Panc1 (cell line): ENCODE data around the gene NGEF. TPM values are rescaled to one million over a fixed set of nuclear protein-coding genes. Genes with fewer than 3 reads are reported as not detected.

ENCODE experiments used
- ATAC-seq: fragments of 200-7000 bp; cut with Tn5 transposase; 2 replicates; pipeline ENCODE4 v1.9.1; 2020; ENCODE audit warnings: mild to moderate bottlenecking, moderate library complexity
- BruUV-seq: library from RNA; stranded (reverse); fragments of 400-500 nt; replicated peaks from 2 replicates; lab custom pipeline; 2021; lab: Mats Ljungman, UMichigan
- CTCF ChIA-PET: fragments of 300-600 bp; sonication (Branson Sonifier 250); formaldehyde crosslinking; loops from one replicate; lab custom pipeline; 2022; ENCODE audit warnings: antibody characterized with exemption; lab: Charles Lee
- POLR2A ChIA-PET: fragments of 300-600 bp; sonication (Branson Sonifier 250); formaldehyde crosslinking; loops from one replicate; lab custom pipeline; 2022; ENCODE audit warnings: antibody characterized with exemption; lab: Charles Lee
- DNase-seq: peaks from one replicate; pipeline ENCODE4 v3.0.0-alpha.2; 2010; ENCODE audit warnings: low read depth, low spot score
- H3K27ac ChIP-seq: 2 replicates; pipeline ENCODE4 v1.5.1; 2011; ENCODE audit warnings: mild to moderate bottlenecking, low read length, inconsistent platforms
- H3K27me3 ChIP-seq: fragments of 200-500 bp; sonication (Bioruptor generic); 2 replicates; pipeline ENCODE4 v1.6.0; 2014; ENCODE audit warnings: low read length, inconsistent platforms; ENCODE audit not compliant: control insufficient read depth, insufficient read depth
- H3K36me3 ChIP-seq: fragments of 200-500 bp; sonication (Bioruptor generic); 2 replicates; pipeline ENCODE4 v1.5.1; 2014; ENCODE audit warnings: inconsistent platforms, mild to moderate bottlenecking, low read length, moderate library complexity; ENCODE audit not compliant: control insufficient read depth, insufficient read depth
- H3K4me1 ChIP-seq: 2 replicates; pipeline ENCODE4 v1.5.1; 2011; ENCODE audit warnings: inconsistent platforms, mild to moderate bottlenecking, low read length, moderate library complexity; ENCODE audit not compliant: control insufficient read depth, insufficient read depth
- H3K4me3 ChIP-seq, 2 experiments: 2 replicates each; pipeline ENCODE4 v1.5.1; 2011 to 2012; ENCODE audit warnings: low read depth in 2 of 2, low read length in 2 of 2, mild to moderate bottlenecking in 2 of 2, inconsistent platforms in 1 of 2, moderate library complexity in 1 of 2
- H3K9me3 ChIP-seq: fragments of 200-500 bp; sonication (Bioruptor generic); 2 replicates; pipeline ENCODE4 v1.5.1; 2014; ENCODE audit warnings: low read depth, mild to moderate bottlenecking, inconsistent platforms, low read length, moderate library complexity; ENCODE audit not compliant: control insufficient read depth, insufficient read depth
- POLR2AphosphoS5 ChIP-seq: IDR thresholded peaks from 2 replicates; pipeline ENCODE4 v1.6.1; 2012; ENCODE audit warnings: mild to moderate bottlenecking, low read depth, low read length, moderate library complexity
- SIN3A ChIP-seq: IDR thresholded peaks from 2 replicates; pipeline ENCODE4 v1.6.1; 2012; ENCODE audit warnings: low read depth, mild to moderate bottlenecking, low read length, moderate library complexity, borderline replicate concordance; ENCODE audit not compliant: insufficient read depth
- TCF7L2 ChIP-seq: IDR thresholded peaks from 2 replicates; pipeline ENCODE4 v1.6.1; 2011; ENCODE audit warnings: mild to moderate bottlenecking, low read depth, low read length, inconsistent platforms
- in situ Hi-C: cut with HindIII; loops from 2 replicates; pipeline ENCODE4 v1.10.0; 2016; ENCODE audit warnings: low sequenced_read_pairs, low pct_unique_long_range_greater_than_20kb
- intact Hi-C: fragments of 100-400 bp; cut with micrococcal nuclease; formaldehyde crosslinking; loops from one replicate; pipeline ENCODE4 v1.10.0; 2022; ENCODE audit not compliant: unreplicated experiment
- total RNA-seq: library from RNA; stranded (reverse); gene quantifications from one replicate; pipeline ENCODE4 v1.2.1, GENCODE V29; 2021; ENCODE audit not compliant: unreplicated experiment
- TF ChIP-seq, protein P1 (sequence below), 2 experiments: IDR thresholded peaks; 2 replicates each; pipeline ENCODE4 v1.6.1; 2011 to 2012; ENCODE audit warnings: low read depth in 2 of 2, control low read depth in 1 of 2, low read length in 1 of 2, mild to moderate bottlenecking in 1 of 2, moderate library complexity in 1 of 2; ENCODE audit not compliant: insufficient read depth in 1 of 2
- TF ChIP-seq, protein P2 (sequence below): fragments of 450-650 bp; IDR thresholded peaks from 2 replicates; pipeline ENCODE4 v1.5.1; 2017; ENCODE audit warnings: mild to moderate bottlenecking

NGEF gene
- total RNA-seq, 1 experiment from 2014 or later: 17.8 TPM

DNA sequence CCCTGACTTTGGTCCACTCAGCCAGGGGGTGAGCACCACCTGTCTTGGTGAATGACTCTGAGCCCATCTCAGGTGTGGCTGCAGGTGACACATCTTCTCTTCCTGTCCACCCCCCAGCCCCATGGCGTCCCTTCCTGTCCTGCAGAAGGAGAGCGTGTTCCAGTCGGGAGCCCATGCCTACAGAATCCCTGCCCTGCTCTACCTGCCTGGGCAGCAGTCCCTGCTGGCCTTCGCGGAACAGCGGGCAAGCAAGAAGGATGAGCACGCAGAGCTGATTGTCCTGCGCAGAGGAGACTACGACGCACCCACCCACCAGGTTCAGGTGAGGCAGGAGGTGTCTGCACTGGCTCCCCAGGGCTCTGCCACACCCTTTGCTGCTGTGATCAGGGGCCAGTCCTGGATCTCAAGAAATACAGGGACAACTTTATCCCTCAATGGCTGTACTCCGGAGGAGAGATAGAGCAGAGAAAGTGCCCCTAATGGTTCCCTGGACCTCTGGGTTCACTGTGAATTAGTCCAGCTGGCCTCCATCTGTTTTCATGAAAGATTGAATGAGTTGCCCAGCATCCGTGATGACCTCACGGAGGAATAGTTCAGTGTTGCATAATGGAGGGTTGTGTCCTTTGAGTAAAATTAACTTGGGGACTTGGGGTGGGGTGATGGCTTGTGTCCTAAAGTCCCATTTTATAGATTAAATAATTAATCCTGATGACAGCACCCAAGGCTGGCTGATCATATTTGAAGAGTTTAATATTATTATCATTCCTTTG, 19.7 kb upstream of the NGEF start, which contains the start of gene NEU2:
NEU2 (plus strand) TSS at position 122 of the 770 bp plus-strand sequence; CDS start at position 122, 0 bp downstream.
- H3K4me3 ChIP-seq: no peak within 1 kb of the TSS
- DNase-seq (no peak), ATAC-seq (no peak)
- BruUV-seq: no TSS peak
- CTCF ChIA-PET: no interaction called here
- H3K27ac ChIP-seq: no peak within 1 kb of the TSS; the same call in 1 of the 2 replicates
- TF ChIP-seq TCF7L2 (no peak), POLR2AphosphoS5 (no peak), SIN3A (no peak)
- TF ChIP-seq, protein P1, sequence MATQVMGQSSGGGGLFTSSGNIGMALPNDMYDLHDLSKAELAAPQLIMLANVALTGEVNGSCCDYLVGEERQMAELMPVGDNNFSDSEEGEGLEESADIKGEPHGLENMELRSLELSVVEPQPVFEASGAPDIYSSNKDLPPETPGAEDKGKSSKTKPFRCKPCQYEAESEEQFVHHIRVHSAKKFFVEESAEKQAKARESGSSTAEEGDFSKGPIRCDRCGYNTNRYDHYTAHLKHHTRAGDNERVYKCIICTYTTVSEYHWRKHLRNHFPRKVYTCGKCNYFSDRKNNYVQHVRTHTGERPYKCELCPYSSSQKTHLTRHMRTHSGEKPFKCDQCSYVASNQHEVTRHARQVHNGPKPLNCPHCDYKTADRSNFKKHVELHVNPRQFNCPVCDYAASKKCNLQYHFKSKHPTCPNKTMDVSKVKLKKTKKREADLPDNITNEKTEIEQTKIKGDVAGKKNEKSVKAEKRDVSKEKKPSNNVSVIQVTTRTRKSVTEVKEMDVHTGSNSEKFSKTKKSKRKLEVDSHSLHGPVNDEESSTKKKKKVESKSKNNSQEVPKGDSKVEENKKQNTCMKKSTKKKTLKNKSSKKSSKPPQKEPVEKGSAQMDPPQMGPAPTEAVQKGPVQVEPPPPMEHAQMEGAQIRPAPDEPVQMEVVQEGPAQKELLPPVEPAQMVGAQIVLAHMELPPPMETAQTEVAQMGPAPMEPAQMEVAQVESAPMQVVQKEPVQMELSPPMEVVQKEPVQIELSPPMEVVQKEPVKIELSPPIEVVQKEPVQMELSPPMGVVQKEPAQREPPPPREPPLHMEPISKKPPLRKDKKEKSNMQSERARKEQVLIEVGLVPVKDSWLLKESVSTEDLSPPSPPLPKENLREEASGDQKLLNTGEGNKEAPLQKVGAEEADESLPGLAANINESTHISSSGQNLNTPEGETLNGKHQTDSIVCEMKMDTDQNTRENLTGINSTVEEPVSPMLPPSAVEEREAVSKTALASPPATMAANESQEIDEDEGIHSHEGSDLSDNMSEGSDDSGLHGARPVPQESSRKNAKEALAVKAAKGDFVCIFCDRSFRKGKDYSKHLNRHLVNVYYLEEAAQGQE (IDR thresholded peaks at IDR 0.05; ENCODE audit: insufficient read depth in 1 of 2, low read depth in 2 of 2, low read length in 1 of 2): no peak
- TF ChIP-seq, protein P2, sequence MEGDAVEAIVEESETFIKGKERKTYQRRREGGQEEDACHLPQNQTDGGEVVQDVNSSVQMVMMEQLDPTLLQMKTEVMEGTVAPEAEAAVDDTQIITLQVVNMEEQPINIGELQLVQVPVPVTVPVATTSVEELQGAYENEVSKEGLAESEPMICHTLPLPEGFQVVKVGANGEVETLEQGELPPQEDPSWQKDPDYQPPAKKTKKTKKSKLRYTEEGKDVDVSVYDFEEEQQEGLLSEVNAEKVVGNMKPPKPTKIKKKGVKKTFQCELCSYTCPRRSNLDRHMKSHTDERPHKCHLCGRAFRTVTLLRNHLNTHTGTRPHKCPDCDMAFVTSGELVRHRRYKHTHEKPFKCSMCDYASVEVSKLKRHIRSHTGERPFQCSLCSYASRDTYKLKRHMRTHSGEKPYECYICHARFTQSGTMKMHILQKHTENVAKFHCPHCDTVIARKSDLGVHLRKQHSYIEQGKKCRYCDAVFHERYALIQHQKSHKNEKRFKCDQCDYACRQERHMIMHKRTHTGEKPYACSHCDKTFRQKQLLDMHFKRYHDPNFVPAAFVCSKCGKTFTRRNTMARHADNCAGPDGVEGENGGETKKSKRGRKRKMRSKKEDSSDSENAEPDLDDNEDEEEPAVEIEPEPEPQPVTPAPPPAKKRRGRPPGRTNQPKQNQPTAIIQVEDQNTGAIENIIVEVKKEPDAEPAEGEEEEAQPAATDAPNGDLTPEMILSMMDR: no peak
- H3K9me3 ChIP-seq: no peaks in the 10 kb centered on the region
- POLR2A ChIA-PET: no interaction called here
- intact Hi-C loops: no loop called here
- no peaks in the 10 kb centered on the region for H3K27me3 ChIP-seq
- no peaks in the 10 kb centered on the region for H3K36me3 ChIP-seq
- H3K4me1 ChIP-seq: peaks cover 3% of the 10 kb centered on the region; the same call in 1 of the 2 replicates
- in situ Hi-C loops: no loop called here

DNA sequence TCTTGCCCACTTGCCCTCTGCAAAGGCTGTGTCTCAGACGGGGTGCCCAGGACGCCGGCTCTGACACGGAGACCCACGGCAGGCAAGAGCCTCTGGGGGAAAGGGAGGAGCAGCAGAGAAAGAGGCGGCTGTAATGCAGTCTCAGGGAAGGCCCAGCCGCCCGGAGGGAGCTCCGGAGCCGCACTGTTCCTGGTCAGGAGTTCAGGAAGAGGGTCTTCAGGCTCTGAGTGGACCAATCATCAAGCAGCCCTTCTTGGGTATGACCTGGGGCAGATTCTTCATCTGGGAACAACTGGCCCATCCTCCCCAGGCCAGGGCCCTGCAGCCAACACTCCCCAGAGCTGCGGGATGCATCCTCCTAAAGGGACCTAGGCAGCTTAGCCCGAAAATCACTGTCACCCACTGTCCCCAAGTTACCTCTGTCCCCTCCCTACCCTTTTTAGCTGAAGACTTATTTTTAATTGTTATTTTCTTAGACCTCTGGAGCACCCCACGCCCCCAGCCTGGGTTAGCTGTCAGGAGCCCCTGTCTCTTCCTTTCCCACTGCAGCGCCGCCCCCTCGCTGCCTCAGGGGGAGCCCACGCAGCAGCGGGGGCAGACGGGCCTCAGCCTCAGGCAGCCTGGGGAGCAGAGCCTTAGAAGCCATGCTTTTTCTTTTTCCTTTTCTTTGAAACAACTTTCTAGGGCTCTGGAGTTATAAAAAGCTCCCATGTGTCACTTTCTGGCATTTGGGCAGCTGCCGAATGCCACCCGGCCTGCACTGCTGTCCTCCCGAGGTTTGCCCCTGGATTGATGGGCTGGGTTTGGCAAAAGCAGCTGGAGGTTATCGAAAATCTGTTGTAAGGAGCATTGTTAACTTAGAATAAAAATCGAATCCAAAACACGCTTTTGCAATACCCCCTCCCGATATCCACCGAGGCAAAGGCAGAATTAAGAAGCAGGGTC, 18.8 kb upstream of the NGEF start:
- Histone ChIP-seq H3K36me3 (no peaks in the 10 kb centered on the region), H3K9me3 (no peaks in the 10 kb centered on the region), H3K4me1 (peaks cover 3% of the 10 kb centered on the region; the same call in 1 of the 2 replicates), H3K27ac (no peak overlapping the region; the same call in 1 of the 2 replicates), H3K4me3 (no peak overlapping the region), H3K27me3 (no peaks in the 10 kb centered on the region)
- ChIA-PET POLR2A (interaction anchor here (0.6 kb wide), 1 partner anchor 314 kb away, joined by 3 read pairs; no protein-coding TSS in a partner anchor), CTCF (interaction anchor here (0.6 kb wide), 1 partner anchor 107 kb away, joined by 3 read pairs; no protein-coding TSS in a partner anchor)
- DNase-seq (no peak), ATAC-seq (no peak)
- in situ Hi-C loops (no loop called here), intact Hi-C loops (no loop called here)
- BruUV-seq: no TSS peak
- TF ChIP-seq POLR2AphosphoS5: no peak
- TF ChIP-seq, protein P1 (IDR thresholded peaks at IDR 0.05; ENCODE audit: insufficient read depth in 1 of 2, low read depth in 2 of 2, low read length in 1 of 2): no peak
- TF ChIP-seq, protein P2: no peak
- no peak for TF ChIP-seq TCF7L2
